GM18909 (cell line): ENCODE data around the gene AADAT.
A peak's percentile ranks its signal among the peaks of the same experiment; 100 is the strongest.
"Not testable (repeated sequence)": the region's sequence is repeated elsewhere in the genome, so short reads cannot be mapped to it uniquely, and the experiment has no call there.

Experiments
- ATAC-seq: cut with Tn5 transposase; IDR thresholded peaks from one replicate; pipeline ENCODE4 v1.9.1; 2021; ENCODE audit warnings: mild to moderate bottlenecking; ENCODE audit not compliant: unreplicated experiment, poor library complexity

Gene AADAT

GRCh38 chr4:170089668-170090351 is at the start of gene AADAT:
TSS of gene AADAT (minus strand) at chr4:170089956. CDS start at chr4:170089690, 266 bp downstream.
- peak; percentile 87 for ATAC-seq

DNA sequence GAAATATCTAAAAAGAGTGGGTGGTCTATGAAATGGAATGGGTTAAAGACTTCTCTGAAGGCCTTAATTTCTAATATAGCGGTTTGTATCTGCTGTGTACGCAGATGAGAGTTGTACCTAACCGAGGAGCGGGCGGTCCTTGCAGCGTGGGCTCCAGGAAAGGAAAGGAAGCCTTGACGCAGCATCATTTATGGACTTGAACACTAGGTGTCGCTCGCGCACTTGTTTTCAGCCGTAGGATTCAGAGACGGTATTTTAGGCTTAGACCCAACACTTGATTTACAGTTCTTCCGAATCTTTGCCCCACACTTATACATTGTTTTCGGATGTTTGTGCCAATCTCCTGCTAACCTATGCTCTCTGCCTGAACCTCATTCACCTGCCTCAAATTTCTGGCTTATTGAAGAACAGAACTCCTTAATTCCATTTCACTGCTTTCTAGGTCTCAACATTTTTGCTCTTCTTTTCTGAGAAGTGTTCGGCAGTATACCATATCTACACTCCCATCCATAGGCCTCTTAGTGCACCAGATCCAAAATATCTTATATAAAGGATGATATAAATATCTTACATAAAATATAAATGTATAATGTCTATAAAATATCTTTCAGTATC is 48.9 kb upstream of the AADAT start:
- peak; percentile 94 for ATAC-seq

GRCh38 chr4:170137927-170138326 is 48.2 kb upstream of the AADAT start:
- no peak for ATAC-seq

DNA sequence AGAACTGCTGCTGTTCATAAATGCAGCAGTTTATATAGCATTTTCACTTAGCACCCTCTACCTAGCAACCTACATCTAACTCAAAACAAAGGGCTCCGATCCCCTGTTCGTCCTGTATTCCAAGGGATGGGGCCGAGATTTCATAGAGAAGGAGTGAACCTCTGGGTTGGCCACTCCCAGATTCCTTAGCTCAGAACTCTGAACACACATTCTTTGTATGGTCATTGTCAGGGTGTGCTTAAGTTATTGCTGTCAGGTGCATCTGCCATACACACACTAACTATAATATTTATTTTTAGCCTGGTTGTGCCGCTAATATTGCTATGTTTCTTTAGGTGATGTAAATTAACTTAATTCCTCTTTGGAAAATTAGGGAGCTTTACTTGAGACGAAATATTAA is 47.7 kb upstream of the AADAT start:
- no peak for ATAC-seq

DNA sequence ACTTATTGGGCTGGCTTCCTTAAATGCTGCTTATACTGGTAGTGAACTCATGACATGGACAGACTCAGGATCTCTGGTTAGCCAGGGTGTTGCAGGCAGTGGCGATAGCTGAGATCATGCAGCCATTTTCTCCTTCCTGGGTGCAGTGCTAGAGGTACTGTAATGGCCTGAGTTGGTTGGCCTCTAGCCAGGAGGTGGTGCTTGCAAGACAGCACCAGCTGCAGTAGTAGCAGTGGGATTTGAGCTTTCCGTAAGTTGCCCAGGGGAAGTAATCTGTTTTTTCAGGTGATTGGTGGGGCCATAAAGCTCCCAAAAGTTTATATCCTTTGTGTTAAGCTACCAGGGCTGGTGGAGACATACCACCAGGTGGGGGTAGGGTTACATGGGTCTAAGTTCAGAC is 45.1 kb upstream of the AADAT start:
- ATAC-seq = no peak

DNA sequence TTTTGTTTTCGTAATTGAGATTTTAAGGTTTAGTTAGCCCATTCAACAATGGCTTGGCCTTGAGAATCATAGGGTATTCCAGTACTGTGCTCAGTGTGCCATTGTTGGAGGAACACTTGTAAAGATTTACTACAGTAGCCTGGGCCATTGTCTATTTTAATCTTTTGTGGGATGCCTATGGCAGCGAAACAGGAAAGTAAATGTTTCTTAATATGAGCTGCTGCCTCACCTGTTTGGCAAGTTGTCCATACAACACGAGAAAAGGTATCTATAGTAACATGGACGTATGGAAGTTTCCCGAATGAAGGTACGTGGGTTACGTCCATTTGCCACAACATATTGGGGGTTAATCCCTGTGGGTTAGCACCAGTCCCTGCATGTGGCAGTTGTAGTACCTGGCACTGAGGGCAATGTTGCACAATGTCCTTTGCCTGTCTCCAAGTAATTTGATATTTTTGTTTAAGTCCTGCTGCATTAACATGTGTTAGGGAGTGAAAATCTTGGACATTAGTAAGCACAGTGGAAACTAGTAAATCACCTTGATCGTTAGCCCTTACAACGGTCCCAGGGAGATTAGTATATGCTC is 38.6 kb upstream of the AADAT start:
- ATAC-seq = no peak

DNA sequence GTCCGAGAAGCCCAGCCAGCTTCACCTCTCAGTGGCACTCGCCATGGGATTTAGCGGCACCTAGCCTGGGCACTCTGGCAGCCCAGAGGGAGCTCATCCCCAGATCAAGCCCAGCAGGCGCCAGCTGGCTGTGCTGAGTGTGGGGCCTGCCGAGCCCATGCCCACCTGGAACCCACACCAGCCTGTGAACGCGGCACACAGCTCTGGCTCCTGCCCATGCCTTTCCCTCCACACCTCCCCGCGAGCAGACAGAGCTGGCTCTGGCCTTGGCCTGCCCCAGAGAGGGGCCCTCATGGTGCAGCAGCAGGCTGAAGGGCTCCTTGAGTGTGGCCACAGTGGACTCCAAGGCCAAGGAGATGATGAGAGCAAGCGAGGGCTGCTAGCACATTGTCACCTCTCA is 38.0 kb upstream of the AADAT start:
- ATAC-seq = no peak

DNA sequence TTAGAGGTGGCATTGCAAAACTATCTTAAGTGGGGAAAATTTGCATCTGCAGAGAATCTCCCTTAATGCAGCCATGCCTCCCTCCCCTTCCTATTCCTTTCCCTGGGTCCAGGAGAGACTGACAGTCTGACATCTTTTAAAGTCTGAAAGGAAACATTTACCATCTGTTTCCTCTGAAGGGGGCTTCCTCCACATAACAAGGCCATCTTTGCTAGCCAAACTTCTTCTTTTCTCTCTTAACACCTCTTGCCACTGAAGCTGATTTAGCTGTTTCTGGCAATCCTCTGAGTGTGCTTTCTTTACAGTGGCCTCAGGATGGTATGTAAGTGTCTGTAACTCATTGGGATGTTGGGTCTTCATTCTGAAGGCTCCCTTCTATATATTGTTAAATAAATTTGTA is 34.6 kb upstream of the AADAT start:
- no peak for ATAC-seq

- no peak for ATAC-seq
These were observed 32.5 kb upstream of the AADAT start for GRCh38 chr4:170122252-170122651.

DNA sequence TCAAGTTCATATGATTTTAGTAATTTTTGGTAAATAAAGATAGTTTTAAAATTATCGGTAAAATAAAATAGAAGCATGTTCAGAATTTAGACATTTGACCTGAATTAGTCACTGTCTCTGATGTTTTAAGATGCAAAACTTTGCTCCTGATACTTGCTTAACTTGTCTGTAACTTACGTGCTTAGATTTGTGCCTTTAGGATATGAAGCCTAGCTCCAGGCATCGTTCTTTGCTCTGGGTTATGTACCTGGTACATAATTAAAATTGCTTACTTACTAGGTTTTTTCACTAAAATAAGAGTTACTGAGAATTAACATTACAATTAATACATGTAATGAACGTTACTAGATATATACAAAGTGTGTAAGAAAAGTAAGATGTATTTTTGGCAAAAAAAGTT is 24.9 kb upstream of the AADAT start:
- ATAC-seq = no peak

DNA sequence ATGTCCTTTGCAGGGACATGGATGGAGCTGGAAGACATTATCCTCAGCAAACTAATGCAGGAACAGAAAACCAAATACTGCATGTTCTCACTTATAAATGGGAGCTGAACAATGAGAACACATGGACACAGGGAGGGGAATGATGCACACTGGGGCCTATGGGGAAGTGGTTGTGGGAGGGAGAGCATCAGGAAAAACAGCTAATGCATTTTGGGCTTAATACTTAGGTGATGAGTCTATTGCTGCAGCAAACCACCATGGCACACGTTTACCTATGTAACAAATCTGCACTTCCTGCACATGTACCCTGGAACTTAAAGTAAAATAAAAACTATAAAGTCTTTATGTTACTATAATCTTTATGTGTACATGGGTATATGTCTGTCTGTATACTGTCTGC is 24.4 kb upstream of the AADAT start:
- ATAC-seq = not testable (repeated sequence)

DNA sequence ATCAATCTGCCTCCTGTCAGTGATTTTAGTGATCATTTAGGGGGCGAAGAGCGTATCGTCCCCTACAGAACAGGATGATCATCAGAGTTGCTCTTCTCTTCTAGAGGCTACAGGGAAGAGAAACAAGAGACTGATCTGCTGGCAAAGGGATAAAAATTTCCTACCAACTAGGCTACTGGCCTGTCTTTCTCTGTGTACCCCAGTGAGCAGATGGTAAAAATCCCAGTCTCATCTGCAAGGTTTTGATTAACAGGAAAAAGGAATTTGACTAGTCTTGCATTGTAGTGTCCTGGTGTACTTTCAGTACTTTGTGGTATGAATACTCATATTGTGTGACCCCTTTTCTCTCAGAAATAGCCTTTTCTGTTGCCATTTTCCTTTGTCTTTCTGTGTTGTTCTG is 21.8 kb upstream of the AADAT start:
- no peak for ATAC-seq

DNA sequence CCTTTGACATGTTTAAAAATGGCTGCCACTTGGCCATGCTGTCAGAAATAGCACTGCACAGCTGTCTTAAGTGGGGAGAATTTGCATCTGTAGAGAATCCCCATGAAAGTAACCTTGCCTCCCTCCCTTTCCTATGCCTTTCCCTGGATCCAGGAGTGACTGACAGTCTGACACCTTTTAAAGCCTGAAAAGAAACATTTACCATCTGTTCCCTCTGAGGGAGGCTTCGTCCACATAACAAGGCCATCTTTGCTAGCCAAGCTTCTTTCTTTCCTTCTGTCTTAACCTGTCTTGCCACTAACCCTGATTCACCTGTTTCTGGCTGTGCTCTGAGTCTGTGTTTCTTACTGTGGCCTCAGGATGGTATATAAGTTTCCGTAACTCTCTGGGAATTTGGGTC is 21.3 kb upstream of the AADAT start:
- no peak for ATAC-seq

- no peak for ATAC-seq
These were observed 20.5 kb upstream of the AADAT start for GRCh38 chr4:170110285-170110672.

- no peak for ATAC-seq
These were observed 20.0 kb upstream of the AADAT start for GRCh38 chr4:170109586-170110284.

- no peak for ATAC-seq
These were observed 17.1 kb upstream of the AADAT start for GRCh38 chr4:170106900-170107299.

GRCh38 chr4:170102426-170102825 is 12.7 kb upstream of the AADAT start:
- ATAC-seq = no peak

GRCh38 chr4:170098171-170098570 is 8.4 kb upstream of the AADAT start:
- not testable (repeated sequence) for ATAC-seq

- no peak for ATAC-seq
These were observed 7.9 kb upstream of the AADAT start for GRCh38 chr4:170097681-170098080.

DNA sequence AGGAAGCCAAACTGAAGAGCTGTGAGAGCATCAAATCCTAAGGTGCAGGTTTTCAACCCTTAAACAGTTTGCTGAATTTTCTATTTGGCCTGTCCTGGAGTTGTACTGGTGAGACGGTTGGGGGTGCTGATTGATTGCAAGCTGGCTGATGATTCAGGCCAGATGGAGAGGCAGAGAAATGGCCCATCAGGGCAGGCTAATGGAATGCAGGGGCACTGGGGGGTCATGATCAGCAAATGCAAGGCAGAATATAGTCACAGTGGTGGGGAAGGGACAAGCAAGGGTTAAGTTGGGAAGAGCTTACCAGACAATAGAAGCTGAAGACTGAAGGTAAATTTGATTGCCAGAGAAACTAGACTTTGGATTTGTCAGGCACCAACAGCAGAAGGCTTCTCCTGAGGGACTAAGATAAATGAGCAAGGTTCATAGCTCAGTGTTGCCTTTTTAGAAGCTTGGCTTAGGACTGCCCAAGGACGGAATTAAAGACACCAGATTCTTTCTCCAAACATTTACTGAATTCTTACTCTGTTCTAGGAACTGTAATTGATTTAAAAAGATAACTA is 4.3 kb upstream of the AADAT start:
- no peak for ATAC-seq
